H1 (cell line): ENCODE measurements around the gene ALDH7A1. TPM values are rescaled to one million over a fixed set of nuclear protein-coding genes. Genes with fewer than 3 reads are reported as not detected.

ENCODE experiments used
- POLR2AphosphoS5 ChIP-seq: IDR thresholded peaks from 2 replicates; pipeline ENCODE4 v1.6.1; 2011; ENCODE audit warnings: low read depth, low read length
- polyA plus RNA-seq, 7 experiments: library from polyadenylated mRNA; depleted of rRNA in 3 of 7; stranded (reverse) in 5 of 7; unstranded in 2 of 7; fragments of >200 nt in 5 of 7; fragments of 200-250 nt in 2 of 7; gene quantifications; 1 replicate in 5 of 7; 2 replicates in 1 of 7; 4 replicates in 1 of 7; pipeline versions ENCODE4 v1.2.1 to v1.2.3, GENCODE V29; 2011 to 2013; ENCODE audit warnings: missing spikeins in 2 of 7, mixed read lengths in 2 of 7
- total RNA-seq: library from RNA; stranded (reverse); fragmentation: NEBNext Ultra II Directional; extraction: Animal tissue kit (Norgen Biotek cat#: 25700); gene quantifications from 2 replicates; pipeline ENCODE4 v1.2.1, GENCODE V29; 2021

Gene ALDH7A1
- total and polyA plus RNA-seq, 2 of the 8 experiments (the other 6 are each of a cell fraction or from before 2014, with no cell fraction given), result 99.6 to 225 TPM

DNA sequence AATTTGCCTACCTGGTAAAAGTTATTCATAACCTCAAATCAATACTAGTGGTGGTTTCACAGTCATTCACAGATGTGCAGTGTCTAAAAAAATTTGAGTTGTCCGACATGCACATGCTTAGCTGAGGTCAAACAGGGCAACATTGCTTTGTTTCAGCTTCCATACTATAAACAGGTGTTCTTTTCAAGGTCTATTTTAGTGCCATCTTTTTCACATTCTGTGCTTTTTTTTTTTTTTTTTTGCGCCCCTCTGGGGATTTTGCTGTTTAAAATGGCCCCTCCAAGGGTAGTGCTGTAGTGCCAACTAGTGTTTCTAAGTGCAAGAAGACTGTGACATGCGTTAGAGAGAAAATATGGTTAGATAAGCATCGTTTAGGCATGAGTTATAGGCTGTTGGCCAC is 20.3 kb upstream of the ALDH7A1 start (continued):
- no peak for TF ChIP-seq POLR2AphosphoS5
